AG20443 (cell line): ENCODE results near the gene LTK.
A peak's percentile ranks its signal among the peaks of the same experiment; 100 is the strongest.
"Not testable (repeated sequence)": the region's sequence is repeated elsewhere in the genome, so short reads cannot be mapped to it uniquely, and the experiment has no call there.

ENCODE experiments used
- DNase-seq: peaks from one replicate; pipeline ENCODE4 v3.0.0; 2012; ENCODE audit warnings: low spot score, mixed read lengths

LTK gene

DNA sequence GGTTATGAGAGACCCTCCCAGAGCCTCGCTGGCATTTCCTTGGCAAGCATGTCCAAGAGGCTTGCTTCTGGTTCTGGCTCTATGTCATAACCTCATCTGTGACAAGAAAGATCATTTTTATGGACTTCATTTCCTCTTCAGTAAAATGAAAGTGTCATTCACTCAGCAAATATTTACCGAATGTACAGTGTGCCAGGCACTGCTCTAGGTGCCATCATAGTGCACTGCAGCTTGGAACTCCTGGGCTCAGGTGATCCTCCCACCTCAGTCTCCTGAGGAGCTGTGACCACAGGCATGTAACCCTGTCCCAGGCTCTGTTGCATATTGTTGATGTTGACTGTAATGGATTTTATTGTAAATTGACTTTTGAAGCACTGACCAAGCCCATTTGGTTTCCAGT, 38.7 kb downstream of the LTK start:
- DNase-seq, result no peak

DNA sequence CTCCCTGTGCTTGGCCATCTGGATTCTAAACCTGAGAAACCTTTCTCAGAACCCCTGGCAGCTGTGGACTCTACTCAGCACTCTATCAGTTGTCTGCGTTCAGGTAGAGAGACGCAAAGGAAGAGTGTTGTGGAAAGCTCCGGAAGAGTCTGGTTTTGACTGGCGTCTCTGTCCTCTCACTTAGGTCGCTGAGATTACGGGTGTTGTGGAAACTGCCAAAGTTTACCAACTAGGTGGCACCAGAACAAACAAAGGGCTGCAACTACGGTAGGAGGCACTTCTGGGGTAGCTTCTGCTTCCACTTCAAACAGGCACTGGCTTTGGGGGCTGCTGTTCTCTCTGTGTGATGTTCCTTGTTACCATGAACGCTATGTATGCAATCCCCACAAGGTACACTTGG, 39.2 kb downstream of the LTK start:
- no peak for DNase-seq

GRCh38 chr15:41473418-41473817, 40.2 kb downstream of the LTK start:
- no peak for DNase-seq

- DNase-seq, result not testable (repeated sequence)
Measured at GRCh38 chr15:41469644-41470043, 44.0 kb downstream of the LTK start.

GRCh38 chr15:41466711-41467110, 46.9 kb downstream of the LTK start:
- no peak for DNase-seq

GRCh38 chr15:41465822-41466421, 47.7 kb downstream of the LTK start:
- peak; percentile 51 for DNase-seq

GRCh38 chr15:41464889-41465580, 48.6 kb downstream of the LTK start:
- no peak for DNase-seq

DNA sequence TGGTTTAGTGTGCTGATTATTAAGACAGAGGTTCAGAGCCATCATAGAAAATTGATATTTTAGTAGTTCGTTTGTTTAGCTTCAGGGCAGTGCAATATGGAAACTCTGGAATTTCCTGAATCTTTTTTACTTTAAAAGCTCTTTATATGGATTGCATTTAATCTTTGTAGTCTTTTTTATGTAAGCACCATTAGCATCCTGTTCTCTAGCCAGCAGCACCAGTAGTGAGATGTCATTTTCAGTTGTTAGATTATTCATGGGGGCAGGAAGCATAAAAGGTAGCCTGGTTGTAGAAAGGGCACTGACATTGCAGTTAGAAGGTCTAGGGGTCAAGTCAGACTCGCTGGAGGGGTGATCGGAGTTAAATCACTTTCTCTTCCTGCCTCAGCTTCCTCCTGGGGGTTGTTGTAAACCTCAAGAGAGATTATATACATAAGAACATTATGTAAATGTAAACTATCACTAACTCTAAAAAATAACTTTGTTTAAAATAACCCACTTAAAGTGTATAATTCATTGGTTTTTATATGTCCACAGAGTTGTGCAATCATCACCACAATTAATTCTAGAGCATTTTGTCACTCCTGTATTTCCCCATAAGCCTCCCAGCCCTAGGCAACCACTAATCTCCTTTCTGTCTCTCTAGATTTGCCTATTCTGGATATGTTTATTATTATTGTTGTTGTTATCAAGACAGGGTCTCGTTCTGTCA, 51.4 kb downstream of the LTK start:
- no peak for DNase-seq
